Loucy (cell line): ENCODE results near the gene KCTD8.

Experiments used
- EZH2phosphoT487 ChIP-seq: fragments of 200-600 bp; IDR thresholded peaks from 2 replicates; pipeline ENCODE4 v1.6.1; 2018; ENCODE audit warnings: antibody characterized with exemption, mild to moderate bottlenecking, moderate library complexity, borderline replicate concordance
- TF ChIP-seq, protein P1 (sequence below): fragments of 200-600 bp; sonication (generic); conservative IDR thresholded peaks from 2 replicates; pipeline ENCODE4 v1.5.1; 2014; ENCODE audit warnings: mild to moderate bottlenecking, antibody characterized with exemption, low read length

DNA sequence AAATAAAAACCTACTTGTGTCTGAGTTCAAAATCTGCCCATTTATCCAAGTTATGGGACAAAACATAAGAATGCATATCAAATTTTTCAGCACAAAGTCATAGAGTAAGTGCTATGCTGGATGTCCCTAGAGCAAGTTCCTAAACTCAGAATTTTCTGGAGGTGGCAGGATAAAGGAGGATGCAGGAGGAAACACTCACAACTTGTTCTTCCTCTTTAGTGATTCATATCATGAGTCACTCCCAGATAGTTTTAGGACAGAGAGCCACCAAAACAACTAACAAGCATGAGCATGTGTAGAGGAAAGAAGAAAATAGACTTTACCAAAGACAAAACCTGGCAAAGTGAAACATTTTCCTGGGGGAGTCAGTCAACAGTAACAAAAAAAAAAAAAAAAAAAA, 302.7 kb downstream of the KCTD8 start:
- TF ChIP-seq, protein P1, sequence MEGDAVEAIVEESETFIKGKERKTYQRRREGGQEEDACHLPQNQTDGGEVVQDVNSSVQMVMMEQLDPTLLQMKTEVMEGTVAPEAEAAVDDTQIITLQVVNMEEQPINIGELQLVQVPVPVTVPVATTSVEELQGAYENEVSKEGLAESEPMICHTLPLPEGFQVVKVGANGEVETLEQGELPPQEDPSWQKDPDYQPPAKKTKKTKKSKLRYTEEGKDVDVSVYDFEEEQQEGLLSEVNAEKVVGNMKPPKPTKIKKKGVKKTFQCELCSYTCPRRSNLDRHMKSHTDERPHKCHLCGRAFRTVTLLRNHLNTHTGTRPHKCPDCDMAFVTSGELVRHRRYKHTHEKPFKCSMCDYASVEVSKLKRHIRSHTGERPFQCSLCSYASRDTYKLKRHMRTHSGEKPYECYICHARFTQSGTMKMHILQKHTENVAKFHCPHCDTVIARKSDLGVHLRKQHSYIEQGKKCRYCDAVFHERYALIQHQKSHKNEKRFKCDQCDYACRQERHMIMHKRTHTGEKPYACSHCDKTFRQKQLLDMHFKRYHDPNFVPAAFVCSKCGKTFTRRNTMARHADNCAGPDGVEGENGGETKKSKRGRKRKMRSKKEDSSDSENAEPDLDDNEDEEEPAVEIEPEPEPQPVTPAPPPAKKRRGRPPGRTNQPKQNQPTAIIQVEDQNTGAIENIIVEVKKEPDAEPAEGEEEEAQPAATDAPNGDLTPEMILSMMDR = no peak
- no peak for TF ChIP-seq EZH2phosphoT487
